Right lung (tissue), 5 donors: ENCODE results near the gene UBTD2. TPM values are rescaled to one million over a fixed set of nuclear protein-coding genes. Genes with fewer than 3 reads are reported as not detected.

ENCODE experiments used
- DNase-seq, 2 donors: peaks; one replicate each; pipeline ENCODE4 v3.0.0-alpha.2; 2013
- polyA plus RNA-seq, 5 donors: library from polyadenylated mRNA; unstranded; fragments of 120-200 nt; gene quantifications; one replicate each; pipeline versions ENCODE4 v1.2.1 to v1.2.3, GENCODE V29; 2013; ENCODE audit warnings: inconsistent platforms in 1 of 5, low replicate concordance in 1 of 5; ENCODE audit not compliant: insufficient read length in 5 of 5, insufficient read depth in 1 of 5

The UBTD2 gene
- polyA plus RNA-seq, 5 donors: 79.6 to 117 (median 93.1) TPM

DNA sequence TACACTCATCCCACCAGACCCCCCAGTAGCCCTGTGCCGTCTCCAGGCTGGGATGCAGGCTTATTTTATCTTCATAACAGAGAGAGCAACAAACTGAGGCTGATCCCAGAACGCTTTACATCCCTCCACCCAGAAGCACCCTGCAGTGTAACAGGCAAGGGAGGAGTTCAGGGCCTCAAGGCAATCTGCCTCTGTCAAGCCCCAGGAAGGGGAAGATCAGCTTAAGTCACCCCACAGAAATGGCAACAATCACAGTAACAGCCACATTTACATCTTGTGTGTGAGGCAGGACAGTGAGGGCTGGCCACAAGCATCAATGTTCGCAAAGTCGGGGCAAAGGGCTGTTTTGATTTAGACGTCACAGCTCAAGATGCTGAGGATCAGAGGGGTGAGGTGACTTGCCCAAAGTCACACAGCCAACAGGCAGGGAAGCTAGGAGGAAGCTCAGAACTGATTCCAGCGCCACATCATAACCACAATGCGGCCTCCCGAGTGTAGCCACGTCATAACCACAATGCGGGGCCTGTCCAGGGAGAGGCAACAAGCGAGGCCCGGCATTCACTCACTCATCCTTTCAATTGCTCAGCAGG, 109.9 kb downstream of the UBTD2 start:
- DNase-seq: no peak

- DNase-seq: no peak
Measured at GRCh38 chr5:172172912-172173563, 110.5 kb downstream of the UBTD2 start.

DNA sequence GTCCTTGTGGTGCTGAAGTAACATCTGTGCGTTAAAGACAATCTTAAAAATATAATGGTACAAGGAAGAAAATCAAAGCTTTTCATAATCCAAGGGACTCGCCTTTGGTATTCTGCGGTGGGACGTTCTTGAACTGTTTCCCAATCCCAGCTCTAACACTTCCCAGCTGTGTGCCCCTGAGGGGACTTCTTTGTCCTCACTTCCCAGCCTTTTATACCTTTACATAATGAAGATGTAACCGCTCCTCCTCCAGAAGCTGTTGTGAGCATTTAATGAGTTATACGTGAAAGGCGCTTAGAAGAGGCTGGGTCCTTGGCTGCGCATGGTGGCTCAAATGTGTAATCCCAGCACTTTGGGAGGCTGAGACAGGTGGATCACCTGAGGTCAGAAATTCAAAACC, 112.4 kb downstream of the UBTD2 start:
- DNase-seq: no peak

- no peak for DNase-seq
Measured at GRCh38 chr5:172170251-172170701, 113.3 kb downstream of the UBTD2 start.

DNA sequence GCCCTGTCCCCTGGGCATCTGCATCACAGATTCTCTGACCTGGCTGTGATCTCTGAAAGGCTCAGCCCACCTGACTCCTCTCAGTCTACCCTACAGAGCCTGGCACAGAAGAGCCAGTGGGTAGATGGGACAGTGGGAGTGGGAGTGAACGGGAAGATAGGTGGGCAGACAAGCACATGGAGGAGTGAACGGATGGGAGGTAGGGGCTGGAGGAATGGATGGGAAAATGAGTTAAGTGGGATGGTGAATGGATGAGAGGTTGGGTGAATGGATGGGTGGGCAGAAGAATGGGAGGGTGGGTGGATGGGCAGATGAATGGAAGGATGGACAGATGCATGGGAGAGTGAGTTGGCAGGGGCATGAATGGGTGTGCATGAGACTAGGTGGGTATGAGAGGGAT, 114.3 kb downstream of the UBTD2 start:
- DNase-seq: no peak

DNA sequence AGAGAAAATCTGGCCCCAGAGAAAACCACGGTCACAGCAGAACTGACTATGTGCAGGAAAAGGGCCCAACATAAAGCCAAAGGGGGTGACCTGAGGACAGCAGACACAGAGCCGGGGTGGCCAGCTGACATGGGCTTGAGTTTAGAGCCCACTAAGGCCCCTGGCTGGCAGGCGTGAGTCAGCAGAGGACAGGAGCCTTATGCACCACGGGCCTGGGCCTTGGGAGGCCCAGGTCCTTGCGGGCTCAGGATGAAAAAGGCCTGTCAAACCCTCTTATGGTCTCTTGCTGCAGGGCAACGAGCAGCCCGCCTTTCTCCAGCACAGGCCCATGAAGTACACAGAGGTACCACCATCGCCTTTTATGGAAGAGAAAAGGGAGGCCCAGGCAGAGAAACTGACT, 115.3 kb downstream of the UBTD2 start:
- DNase-seq: no peak

GRCh38 chr5:172167895-172168294, 115.7 kb downstream of the UBTD2 start:
- no peak for DNase-seq

DNA sequence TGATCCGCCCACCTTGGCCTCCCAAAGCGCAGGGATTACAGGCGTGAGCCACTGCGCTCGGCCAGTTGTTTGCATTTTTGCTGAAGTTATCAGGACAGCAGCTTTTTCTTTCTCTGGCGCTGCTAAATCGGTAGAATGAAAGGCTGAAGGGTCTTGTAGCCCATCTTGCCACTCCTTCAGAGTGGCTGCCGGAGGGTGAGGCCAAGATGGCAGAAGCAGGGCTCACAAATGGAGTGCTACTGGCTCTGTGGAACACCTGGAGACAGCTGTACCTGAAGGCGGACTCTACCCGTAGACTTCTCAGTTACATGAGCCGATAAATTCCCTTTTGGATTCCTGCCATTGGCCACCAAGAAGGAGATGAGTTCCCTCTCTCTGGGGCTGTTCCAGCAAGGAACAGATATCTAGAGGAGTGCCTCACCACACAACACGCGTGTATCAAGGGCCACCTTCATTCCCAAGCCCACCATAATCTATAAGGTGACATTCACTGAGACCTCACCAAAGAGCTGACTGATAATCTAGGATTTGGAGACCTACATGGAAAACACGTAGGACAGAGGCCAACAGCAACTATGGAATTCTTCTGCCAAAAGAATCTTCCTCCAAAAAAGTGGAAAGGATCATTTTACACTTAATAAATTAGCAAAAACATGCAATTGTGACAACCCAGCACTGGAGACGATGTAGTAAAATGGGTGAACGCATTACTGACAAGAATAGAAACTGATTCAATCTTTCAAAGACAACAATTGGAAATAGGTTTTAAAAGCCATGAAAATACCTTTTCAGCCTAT, 117.3 kb downstream of the UBTD2 start:
- no peak for DNase-seq

- no peak for DNase-seq
Measured at GRCh38 chr5:172165465-172165864, 118.1 kb downstream of the UBTD2 start.

GRCh38 chr5:172164769-172165212, 118.8 kb downstream of the UBTD2 start:
- DNase-seq: no peak

GRCh38 chr5:172163346-172163745, 120.2 kb downstream of the UBTD2 start:
- DNase-seq: no peak

GRCh38 chr5:172162987-172163343, 120.6 kb downstream of the UBTD2 start:
- DNase-seq: no peak

DNA sequence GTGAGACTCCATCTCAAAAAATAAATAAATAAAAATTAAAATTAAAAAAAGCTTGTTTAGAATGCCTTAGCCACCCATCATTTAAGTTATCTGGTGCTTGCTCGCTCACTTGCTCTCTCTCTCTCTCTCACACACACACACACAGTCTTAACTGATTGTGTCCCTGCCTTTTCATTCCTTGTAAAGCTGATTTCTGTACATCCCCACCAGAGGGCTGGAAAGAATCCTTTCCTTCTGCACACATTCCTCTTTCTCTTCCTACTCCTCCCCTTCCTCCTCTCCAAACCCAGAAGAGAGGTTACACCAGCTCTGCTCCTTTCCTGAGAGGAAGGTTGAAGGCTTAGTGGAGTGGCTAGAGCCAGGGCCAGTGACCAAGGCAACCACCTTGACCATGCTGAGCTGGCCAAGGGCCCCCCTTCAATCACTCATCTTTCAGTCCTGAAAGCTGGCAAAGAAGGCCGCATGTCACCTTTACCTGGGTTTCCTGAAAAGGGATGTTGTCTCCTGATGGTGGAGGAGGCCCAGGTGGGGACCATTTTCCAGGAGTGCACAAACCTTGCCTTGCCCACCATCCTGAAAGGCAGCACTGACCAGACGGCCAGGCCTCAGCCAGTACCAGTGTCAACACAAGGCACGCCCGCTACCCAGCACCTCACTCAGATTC, 121.1 kb downstream of the UBTD2 start:
- no peak for DNase-seq

- no peak for DNase-seq
Measured at GRCh38 chr5:172160506-172160905, 123.1 kb downstream of the UBTD2 start.

Other genes with a start within 250 kb of the UBTD2 start
- 10 to 100 TPM; 16.3 to 21.2 (median 19.8) TPM for gene STK10, start 95.5 kb downstream of the UBTD2 start, polyA plus RNA-seq
- gene EFCAB9, start 89.6 kb downstream of the UBTD2 start, polyA plus RNA-seq: not detected
- gene SH3PXD2B, start 170.8 kb upstream of the UBTD2 start, polyA plus RNA-seq: 10 to 100 TPM; 32.1 to 43.5 (median 37.5) TPM